Neural crest cell (in vitro differentiated cells): ENCODE measurements around the gene NMT2. TPM values are rescaled to one million over a fixed set of nuclear protein-coding genes. Genes with fewer than 3 reads are reported as not detected.
A peak's percentile ranks its signal among the peaks of the same experiment; 100 is the strongest.

Experiments
- DNase-seq: peaks from one replicate; pipeline ENCODE4 v3.0.0; 2021; ENCODE audit warnings: low read depth, mixed read lengths, low spot score
- H3K27ac Mint-ChIP-seq: one replicate; pipeline ENCODE4 v1.8.0; 2021; ENCODE audit warnings: mild to moderate bottlenecking, mixed read lengths; ENCODE audit not compliant: unreplicated experiment
- H3K27me3 Mint-ChIP-seq: 2 replicates; pipeline ENCODE4 v1.8.0; 2021; ENCODE audit warnings: low read depth, mild to moderate bottlenecking, mixed read lengths
- H3K36me3 Mint-ChIP-seq: 2 replicates; pipeline ENCODE4 v1.8.0; 2021; ENCODE audit warnings: low read depth, mild to moderate bottlenecking, mixed read lengths
- H3K4me1 Mint-ChIP-seq: 2 replicates; pipeline ENCODE4 v1.8.0; 2021; ENCODE audit warnings: mixed read lengths
- H3K4me3 Mint-ChIP-seq: one replicate; pipeline ENCODE4 v1.8.0; 2021; ENCODE audit warnings: mild to moderate bottlenecking, mixed read lengths
- H3K9me3 Mint-ChIP-seq: 2 replicates; pipeline ENCODE4 v1.8.0; 2021; ENCODE audit warnings: mixed read lengths
- total RNA-seq: library from RNA; stranded (reverse); gene quantifications from 2 replicates; pipeline ENCODE4 v1.2.1, GENCODE V29; 2021
- TF ChIP-seq, protein P1 (sequence below): fragments of 200-600 bp; sonication (generic); conservative IDR thresholded peaks from 2 replicates; pipeline ENCODE4 v1.5.0; 2021; ENCODE audit warnings: antibody characterized with exemption, mild to moderate bottlenecking

The NMT2 gene
- total RNA-seq, 1 donor from 2014 or later = 24.4 TPM

DNA sequence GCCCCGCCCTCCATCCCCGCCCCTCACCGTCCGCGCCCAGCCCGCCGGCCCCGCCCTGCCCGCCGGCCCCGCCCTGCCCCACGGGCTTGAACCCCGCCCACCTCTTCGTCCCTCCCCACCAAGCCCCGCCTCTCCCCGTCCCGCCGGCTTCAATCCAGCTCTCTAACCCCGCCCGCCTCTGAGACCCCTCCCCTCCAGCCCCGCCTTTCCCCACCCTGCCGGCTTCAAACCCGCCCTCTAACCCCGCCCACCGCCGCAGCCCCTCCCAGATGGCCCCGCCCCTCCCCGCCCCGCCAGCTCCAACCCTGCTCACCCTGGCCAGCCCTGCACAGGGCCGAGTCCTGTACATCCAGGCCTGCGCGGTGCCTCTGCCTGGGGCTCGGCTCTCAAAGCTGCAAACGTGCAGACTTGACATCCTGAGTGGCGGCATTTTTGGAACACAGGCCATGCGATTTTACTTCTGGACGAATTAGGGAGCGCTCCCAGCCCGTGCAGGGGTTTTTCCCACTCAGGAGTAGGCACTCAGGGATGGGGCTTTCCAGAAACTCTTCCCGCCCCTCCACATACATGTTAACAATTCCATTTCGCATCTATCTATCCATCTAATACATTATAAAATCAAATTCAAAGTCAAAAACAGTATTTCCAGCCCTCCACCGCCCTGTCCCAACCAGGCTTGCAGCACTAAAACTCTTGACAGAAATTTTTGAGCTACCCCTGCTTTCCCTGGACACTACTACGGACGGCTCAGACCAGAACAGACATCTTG is 477 bp upstream of the NMT2 start:
- Mint-ChIP-seq H3K27ac (no peak overlapping the region), H3K27me3 (no peaks in the 10 kb centered on the region), H3K36me3 (no peaks in the 10 kb centered on the region)

DNA sequence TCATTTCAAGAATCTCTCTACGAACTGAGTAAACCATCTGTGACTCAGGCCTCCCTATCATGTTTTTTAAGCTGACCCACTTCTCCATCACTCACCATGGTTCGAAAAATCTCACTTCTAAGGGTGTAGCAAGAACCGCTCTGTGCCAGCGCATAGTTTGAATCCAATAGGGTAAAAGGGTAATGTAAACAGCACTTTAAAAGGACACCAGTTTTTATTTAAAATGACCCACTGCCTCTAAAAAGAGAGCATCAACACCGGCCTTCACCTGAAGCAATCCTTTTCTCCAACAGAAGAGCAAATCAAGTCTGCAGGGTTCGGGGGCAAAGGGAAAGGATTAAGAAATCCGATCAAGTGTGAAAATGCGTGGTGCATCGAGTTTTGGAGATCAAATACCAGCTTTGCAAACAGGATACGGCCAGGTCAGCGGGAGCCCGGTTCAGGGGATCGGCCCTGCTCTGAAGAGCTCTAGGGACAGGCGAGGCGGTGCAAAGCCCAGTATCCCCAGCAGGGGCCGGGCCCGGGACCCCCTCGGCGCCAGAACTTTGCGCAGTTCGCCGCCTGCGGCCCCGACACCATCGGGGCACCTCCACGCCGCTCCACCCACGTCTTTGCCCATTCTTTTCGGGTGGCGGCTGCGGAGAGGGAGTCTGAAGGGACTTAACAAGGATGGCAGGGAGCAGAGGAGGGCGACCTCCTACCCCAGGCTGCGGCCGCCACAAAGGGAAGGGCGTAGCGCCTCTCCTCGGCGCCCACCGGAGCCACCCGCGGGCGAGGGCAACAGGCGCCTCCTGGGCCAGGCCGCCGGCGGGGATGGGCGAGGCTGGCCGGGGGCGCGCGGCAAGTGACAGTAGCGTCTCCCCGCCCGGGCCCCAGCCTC is 842 bp downstream of the NMT2 start:
- Mint-ChIP-seq H3K4me3 (peak overlapping the region; percentile 91), H3K4me1 (peaks cover 40% of the 10 kb centered on the region), H3K27ac (peak overlapping the region; percentile 32), H3K27me3 (no peaks in the 10 kb centered on the region), H3K36me3 (peaks cover 3% of the 10 kb centered on the region), H3K9me3 (no peaks in the 10 kb centered on the region)
- TF ChIP-seq, protein P1, sequence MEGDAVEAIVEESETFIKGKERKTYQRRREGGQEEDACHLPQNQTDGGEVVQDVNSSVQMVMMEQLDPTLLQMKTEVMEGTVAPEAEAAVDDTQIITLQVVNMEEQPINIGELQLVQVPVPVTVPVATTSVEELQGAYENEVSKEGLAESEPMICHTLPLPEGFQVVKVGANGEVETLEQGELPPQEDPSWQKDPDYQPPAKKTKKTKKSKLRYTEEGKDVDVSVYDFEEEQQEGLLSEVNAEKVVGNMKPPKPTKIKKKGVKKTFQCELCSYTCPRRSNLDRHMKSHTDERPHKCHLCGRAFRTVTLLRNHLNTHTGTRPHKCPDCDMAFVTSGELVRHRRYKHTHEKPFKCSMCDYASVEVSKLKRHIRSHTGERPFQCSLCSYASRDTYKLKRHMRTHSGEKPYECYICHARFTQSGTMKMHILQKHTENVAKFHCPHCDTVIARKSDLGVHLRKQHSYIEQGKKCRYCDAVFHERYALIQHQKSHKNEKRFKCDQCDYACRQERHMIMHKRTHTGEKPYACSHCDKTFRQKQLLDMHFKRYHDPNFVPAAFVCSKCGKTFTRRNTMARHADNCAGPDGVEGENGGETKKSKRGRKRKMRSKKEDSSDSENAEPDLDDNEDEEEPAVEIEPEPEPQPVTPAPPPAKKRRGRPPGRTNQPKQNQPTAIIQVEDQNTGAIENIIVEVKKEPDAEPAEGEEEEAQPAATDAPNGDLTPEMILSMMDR = peak; percentile 70
- DNase-seq = peak; percentile 68

More for the DNA sequence above, 477 bp upstream of the NMT2 start:
- peak; percentile 94 for DNase-seq
- Mint-ChIP-seq H3K4me1 (peaks cover 35% of the 10 kb centered on the region), H3K4me3 (peak overlapping the region; percentile 82), H3K9me3 (no peaks in the 10 kb centered on the region)
- TF ChIP-seq, protein P1 = no peak

DNA sequence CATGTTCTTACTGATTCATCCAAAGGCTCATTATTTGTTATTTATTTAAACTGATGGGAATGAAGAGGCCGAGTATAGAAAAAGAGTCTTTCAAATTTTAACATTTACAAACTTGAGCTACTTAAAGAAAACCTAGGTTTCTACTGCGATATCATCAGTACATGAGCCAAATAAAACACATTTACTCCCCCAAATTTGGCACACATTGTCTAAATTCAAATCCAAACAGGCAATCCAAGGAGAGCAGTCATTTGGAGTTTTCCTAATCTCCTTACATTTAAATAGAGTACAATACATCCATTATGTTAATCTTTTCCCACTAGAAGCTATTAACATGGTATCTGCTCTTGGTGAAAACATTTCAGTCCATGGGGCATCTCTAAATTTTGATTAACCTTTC is 2.2 kb downstream of the NMT2 start:
- no peak overlapping the region for H3K27ac Mint-ChIP-seq
- peak overlapping the region; percentile 91 for H3K4me3 Mint-ChIP-seq
- no peaks in the 10 kb centered on the region for H3K27me3 Mint-ChIP-seq
- H3K9me3 Mint-ChIP-seq = no peaks in the 10 kb centered on the region
- TF ChIP-seq, protein P1 = no peak
- peaks cover 3% of the 10 kb centered on the region for H3K36me3 Mint-ChIP-seq
- H3K4me1 Mint-ChIP-seq = peaks cover 40% of the 10 kb centered on the region
- DNase-seq = no peak

DNA sequence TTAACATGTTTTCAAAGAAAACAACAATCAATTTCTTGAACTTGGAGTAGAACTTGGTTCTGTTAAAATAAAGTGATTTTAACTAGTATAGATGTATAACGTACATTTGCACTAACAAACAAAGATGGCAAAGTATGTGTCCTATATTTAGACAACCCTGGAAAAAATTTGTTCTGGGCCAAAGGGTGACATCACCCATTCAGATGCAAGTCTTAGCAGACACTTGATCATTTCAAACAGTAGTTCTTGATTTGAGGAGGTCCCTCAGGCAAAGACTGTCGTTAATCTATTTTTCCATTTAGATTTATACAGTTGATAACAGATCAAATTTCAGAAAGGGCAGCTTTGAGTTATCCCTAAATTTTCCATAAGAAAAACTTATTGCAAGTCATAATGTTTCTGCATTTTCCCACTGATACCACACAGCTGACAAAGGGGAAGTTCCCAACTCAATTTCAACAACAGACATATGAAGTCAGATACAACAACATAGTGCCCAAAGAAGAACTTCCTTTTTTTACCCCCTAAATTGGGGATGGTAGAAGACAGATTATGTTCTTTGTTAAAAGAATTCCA is 5.2 kb downstream of the NMT2 start:
- no peak overlapping the region for H3K27ac Mint-ChIP-seq
- no peak for DNase-seq
- peaks cover 33% of the 10 kb centered on the region for H3K4me1 Mint-ChIP-seq
- peaks cover 3% of the 10 kb centered on the region for H3K36me3 Mint-ChIP-seq
- H3K9me3 Mint-ChIP-seq = no peaks in the 10 kb centered on the region
- H3K4me3 Mint-ChIP-seq = peak overlapping the region; percentile 8
- H3K27me3 Mint-ChIP-seq = no peaks in the 10 kb centered on the region
- TF ChIP-seq, protein P1 = no peak

DNA sequence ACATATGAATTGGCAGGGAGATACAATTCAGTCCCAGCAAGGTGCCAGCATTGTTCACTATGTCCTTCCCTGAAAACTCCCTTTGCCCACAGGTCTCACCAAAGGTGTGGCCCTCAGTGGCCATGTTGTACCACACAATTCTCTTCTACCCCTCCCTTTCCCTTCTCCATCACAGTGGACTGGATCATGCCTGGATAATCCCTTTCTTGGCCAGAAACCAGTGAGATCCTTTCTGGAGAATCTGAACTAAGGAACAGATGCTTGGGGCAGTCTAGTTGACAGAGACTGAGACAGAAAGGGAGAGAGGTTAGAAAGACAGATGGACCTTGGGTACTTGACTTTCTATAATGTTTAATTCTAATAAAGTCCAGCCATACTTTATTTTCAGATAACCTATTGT is 9.5 kb downstream of the NMT2 start:
- Mint-ChIP-seq H3K9me3 (no peaks in the 10 kb centered on the region), H3K4me3 (no peak overlapping the region), H3K4me1 (peaks cover 12% of the 10 kb centered on the region), H3K36me3 (peaks cover 6% of the 10 kb centered on the region), H3K27me3 (no peaks in the 10 kb centered on the region), H3K27ac (no peak overlapping the region)
- DNase-seq = no peak
- TF ChIP-seq, protein P1 = no peak
